Stimulated activated CD8-positive, alpha-beta memory T cell treated with anti-CD3 and anti-CD28 coated beads, Interleukin-4, amount 100 ng/mL, for 24 hours (primary cell): ENCODE data around the gene CABLES1.

Experiments used
- DNase-seq: peaks from one replicate; pipeline ENCODE4 v3.0.0-alpha.2; 2020; ENCODE audit warnings: low read depth

CABLES1 gene

DNA sequence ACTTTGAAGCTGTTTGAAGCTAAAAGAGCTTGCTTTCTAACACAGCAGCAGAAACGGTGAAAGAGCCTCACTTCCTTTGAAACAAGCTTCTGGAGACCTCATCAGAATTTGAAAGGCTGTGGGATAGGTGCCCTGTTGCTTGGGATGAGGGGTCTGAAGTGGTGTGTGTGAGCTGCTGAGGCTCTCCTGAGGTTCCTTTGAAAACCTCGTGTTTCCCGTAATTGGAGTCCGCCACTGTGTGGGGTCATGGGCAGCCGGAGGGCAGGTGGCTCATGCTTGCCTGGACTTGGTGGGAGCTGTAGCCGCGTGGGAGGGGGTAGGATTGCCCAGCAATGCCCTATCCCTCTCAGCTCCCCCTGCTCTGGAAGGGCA lies 34.4 kb downstream of the CABLES1 start:
- no peak for DNase-seq

DNA sequence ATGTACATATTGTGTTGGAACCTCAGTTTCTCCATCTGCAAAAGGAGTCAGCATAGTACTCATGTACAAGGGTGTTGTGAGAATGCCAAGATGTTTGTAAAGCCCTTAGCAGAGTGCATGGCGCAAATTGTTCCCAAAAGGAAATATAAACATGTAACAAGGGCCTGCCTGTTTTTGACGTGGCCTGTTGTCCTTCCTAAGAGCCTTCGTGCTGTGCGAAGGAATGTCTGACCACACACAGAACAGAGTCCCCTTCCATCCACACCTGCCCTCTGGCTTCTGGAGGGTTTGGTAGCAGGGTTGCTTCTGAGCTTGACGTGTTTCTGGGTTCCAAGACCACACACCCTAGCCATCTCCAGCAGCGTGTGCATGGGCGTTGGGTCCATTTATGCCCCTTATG lies 34.9 kb downstream of the CABLES1 start:
- DNase-seq = no peak

DNA sequence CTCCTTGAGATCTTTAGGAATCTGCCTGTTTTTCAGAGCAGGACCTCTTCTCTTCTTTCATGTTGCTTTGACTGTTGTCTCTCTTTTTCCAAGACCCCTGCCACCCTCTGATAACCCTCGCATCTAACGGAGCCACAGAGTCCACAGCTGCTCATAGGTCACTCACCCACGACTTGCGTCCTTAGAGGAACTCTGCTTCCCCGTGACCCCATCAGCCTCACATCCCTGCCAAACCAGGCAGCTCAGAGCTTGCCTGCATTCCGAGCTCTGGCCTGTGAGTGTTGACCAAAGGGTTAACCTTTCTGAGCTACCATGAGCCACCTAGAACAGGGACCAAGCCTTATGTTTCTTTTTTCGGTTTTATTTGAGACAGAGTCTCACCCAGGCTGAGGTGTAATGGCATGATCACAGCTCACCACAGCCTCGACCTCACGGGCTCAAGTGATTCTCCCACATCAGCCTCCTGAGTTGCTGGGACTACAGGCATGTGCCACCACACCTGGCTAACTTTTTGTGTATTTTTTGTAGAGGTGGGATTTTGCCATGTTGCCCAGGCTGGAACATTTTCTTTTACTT lies 36.4 kb downstream of the CABLES1 start:
- no peak for DNase-seq

GRCh38 chr18:23172591-23173380 lies 37.5 kb downstream of the CABLES1 start:
- DNase-seq = no peak

DNA sequence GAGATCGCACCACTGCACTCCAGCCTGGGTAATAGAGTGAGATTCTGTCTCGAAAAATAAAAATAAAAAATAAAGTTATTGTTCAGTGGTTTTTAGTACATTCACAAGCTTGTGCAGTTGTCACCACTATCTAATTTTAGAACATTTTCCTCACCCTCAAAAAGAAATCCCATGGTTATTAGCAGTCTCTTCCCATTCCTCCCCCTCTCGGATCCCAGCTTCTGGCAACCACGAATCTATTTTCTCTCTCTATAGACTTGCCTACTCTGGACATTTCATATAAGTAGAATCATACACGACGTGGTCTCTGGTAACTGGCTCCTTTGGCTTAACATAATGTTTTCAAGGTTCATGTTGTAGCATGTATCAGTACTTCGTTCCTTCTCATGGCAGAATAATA lies 38.6 kb downstream of the CABLES1 start:
- DNase-seq = no peak

- DNase-seq = no peak
These were observed 41.6 kb downstream of the CABLES1 start for GRCh38 chr18:23176701-23177432.

DNA sequence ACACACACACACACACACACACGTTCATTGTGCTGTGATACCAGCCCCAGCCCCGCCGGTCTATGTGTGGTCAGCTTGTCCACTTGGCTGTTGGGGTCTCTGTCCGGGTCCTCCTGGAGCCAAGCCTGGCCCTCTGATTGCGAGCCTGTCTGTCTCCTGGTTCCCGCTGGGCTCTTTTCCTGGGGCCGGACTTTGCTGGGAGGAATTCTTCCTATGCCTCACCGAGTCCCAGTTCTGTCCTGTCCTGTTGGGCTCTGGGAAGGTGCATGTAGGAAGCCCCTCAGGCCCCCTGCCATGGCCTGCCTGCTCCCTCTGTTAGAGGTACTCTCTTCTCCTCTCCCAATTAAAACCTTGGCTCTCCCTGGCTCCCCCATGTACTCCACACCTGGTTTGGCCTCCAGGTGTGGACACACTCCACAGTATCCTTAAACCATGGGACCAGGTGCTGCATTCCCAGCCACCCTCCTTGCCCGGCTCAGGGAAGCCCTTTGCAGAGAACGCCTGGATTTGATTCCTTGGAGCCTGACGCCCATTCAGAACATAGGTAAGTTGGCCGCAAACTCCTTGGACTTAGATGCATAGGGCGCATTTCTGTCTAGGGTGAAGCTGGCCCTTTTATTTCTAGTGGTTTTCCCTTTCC lies 42.3 kb downstream of the CABLES1 start:
- no peak for DNase-seq

GRCh38 chr18:23178201-23178600 lies 42.9 kb downstream of the CABLES1 start:
- DNase-seq = no peak

DNA sequence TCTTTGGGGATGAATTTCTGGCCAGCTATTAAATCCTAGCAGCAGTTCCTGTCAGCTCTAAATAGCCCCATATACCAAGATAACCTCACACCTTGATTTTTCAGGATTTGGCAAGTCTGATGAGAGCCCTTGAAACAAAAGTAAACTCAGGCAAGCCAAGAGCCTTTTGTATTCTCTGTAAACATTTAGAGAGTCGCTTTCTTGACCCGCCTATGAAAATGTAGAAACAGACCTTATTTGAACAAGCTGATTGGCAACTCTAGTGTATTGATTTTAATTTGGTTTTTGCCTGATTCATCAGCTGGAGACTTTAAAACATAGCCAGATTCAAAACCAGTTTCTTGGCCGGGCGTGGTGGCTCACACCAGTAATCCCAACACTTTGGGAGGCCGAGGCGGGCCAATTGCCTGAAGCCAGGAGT lies 43.4 kb downstream of the CABLES1 start:
- no peak for DNase-seq

DNA sequence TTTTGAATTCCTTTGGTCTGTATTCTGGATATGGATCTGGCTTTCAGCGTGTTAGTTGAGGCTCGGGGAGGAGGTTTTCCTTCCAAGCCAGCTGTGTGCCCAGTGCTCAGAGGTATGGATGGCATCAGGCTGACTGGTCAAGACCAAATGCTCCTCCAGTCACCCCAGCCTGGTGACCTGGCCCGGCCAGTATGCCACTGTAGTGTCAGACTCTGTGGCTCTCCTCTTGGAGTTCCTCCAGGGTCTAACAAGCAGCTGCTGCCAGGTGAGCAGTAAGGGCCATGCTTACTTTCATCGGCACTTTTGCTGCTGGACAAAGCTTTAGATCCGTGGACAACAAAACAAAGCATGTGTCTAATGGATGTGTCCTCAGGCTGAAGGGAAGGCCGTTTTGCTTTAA lies 44.1 kb downstream of the CABLES1 start:
- no peak for DNase-seq

GRCh38 chr18:23181547-23181946 lies 46.3 kb downstream of the CABLES1 start:
- no peak for DNase-seq

- no peak for DNase-seq
These were observed 47.3 kb downstream of the CABLES1 start for GRCh38 chr18:23182606-23183005.

DNA sequence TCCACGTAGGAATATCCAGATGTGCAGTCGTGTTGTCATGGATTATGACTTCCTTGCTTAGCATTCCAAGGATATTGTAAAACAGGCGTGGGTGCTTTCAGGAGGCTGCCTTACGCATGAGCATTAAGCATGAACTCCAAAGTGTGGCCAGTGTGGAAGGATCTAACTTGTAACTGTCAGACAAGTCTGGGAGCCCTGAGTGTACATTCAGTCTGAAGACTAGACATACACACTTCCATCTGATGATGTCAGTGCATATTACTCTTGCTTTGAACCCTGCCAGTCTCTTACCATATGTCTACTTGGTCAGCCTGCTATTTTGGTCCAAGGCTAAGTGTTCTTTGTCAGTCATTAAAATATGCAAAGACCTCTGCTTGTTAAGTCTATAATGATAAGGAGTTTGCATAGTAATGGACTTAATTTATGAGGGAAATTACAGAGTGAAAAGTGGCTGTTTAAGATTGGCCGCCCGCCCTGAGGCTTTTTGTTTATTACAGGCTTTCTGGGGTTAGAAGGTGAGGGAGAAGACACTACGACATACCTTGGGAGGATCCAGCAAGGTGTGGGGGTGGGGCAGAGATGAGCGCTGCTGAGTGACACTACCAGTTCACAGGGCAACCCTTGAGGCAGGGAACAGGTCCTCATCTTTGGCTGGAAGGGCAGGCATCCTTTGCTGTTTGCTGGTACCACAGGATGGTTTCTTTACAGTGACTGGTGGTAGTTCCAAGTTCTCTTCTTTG lies 48.3 kb downstream of the CABLES1 start:
- no peak for DNase-seq

DNA sequence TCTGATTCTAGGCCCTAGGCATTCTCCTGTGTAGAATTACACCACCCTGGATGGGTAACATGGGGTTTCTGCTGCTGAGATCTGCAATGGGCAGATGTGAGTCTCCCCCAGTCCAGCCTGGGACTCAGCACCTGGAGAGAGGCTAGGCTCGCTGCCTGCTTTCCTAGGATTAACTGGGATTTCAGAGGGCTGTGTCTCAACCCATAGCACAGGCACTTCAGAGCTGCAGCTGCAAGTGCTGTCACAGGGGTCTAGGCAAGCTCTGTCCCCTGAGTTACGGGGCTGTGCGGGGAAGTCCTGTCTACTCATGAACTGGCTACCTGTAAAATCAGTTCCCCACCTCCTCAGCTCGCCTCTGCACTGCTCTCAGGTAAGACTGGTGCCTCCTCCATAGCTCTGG lies 51.5 kb downstream of the CABLES1 start:
- DNase-seq = no peak

DNA sequence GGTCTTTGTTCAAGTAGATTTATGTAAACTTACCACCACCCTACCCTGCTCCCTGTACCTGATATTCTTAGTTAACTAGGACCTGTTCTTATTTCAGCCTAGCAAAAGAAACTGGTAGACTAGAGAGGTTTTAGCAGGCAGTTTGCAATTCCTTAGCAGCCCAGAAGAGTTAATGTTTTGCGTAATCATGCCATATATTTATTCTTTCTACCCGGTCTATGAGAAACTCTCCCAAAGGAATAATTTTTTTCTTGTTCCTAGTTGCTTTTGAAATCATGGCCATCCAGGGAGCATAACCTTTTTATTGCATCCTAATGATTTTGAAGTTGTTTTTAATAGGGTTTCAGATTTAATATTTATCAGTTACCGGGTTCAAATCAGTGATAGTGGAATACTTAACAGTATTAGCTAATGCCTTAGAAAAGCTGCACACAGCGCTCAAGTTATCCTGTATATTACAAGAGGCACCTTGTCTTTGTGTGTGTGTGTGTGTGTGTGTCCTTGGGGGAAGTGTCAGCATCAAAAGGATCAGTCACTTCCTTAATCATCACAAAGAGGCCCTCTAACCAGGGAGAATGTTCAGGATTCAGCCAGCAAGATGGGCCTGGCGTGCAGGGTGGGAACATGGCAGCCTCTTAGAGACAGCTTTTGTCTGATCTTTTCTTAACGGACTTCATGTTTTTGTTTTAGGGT lies 52.9 kb downstream of the CABLES1 start:
- no peak for DNase-seq

DNA sequence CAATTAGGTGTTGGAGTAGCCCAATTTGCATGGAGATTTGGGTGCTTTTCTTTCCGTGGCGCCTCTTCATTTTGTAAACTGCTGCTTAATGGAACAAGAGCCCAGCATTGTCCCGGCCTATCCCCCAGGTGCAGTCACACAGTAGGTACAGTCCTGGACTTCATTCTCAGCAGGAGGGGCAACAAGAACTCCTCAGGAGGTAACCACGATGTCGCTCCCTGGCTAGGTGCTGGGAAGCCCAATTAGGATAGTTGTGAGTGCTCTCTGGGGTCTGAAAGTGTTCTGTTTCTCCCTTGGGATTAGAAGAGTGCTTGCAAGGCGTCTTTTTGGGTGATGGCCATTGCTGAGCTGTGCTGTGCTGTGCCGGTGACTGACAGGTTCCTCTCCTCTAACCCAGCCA lies 53.8 kb downstream of the CABLES1 start:
- no peak for DNase-seq

DNA sequence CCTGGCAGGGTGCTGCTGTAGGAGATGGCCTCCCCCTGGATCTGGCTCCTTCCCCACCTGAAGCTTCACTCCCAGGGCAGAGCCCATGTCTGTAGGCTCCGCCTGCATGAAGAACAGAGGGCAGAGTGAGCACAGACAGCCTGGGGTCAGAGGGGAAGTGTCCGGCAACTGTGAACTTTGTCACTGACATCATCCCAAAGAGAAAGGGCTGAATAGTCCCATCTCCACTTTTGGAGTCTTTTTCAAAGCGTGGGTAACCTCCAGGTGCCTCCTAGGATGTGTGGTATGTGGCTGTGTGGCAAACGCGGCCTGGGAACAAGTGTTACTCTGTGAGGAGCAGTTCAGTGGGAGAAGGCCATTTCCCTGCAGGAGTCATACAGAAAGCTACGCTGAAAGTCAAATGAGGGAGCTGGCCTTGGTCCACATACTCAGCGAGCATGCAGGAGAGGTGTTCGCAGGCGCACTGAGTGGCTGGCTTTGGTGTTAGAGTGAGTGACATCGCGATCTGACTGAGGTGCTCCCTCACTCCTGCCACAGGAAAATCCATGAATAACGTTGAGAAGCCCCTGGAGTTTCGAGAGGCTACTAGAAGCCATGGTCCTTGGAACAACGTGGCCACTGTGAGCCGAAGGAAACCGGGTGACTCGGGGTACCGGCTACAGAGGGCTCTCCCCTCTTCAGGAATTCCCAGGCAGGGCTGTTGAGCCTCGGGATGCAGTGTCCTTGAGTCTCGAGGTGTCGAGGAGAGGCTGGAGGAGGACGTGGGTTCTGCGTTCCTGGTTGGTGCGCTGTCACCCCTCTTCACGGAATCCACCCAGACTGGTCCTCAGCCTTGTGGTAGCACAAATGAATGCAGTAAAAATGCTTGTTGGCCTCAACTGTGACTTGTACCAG lies 54.7 kb downstream of the CABLES1 start:
- DNase-seq = no peak

DNA sequence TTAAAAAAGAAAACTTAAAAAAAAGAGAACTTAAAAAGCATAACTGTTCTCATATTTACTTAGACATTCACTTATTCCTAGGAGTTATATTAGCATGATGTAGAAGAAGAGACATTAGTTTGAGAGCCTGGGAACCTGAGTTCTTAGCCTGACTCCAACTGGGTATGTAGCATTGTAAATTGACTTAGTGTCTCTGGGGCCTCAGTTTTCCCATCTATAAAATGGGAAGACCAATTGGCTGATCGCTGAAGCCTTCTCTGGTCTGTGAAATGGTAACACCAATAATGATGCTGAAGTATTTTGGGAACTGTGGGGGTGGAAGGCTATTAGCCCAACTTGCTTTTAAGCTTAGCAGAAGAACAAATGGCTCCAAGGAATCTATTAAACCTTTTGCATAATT lies 55.9 kb downstream of the CABLES1 start:
- DNase-seq = no peak

- DNase-seq = no peak
These were observed 58.5 kb downstream of the CABLES1 start for GRCh38 chr18:23193742-23194141.
